K562 (cell line): ENCODE results near the gene ARMC7. TPM values are rescaled to one million over a fixed set of nuclear protein-coding genes. Genes with fewer than 3 reads are reported as not detected.

ENCODE experiments used
- ATAC-seq: fragments of 200-7000 bp; cut with Tn5 transposase; 3 replicates; pipeline ENCODE4 v1.9.1; 2020; ENCODE audit warnings: moderate library complexity
- BruUV-seq: library from RNA; stranded (reverse); fragments of 400-500 nt; replicated peaks from 2 replicates; lab custom pipeline; 2021; lab: Mats Ljungman, UMichigan
- CTCF ChIA-PET: fragments of 300-600 bp; formaldehyde crosslinking; extraction: SDS; loops from one replicate; lab custom pipeline; 2021; ENCODE audit warnings: low intra/inter-chr PET ratio; lab: Yijun Ruan, JAX
- POLR2A ChIA-PET: fragments of 300-600, 350-650 bp; sonication (Branson Sonifier 250); formaldehyde crosslinking; extraction: SDS; loops from one replicate; lab custom pipeline; 2021; ENCODE audit warnings: antibody characterized with exemption, inconsistent platforms; lab: Yijun Ruan, JAX
- DNase-seq, 4 experiments: peaks; one replicate each; pipeline versions ENCODE4 v3.0.0 to v3.0.0-alpha.2; 2011 to 2018; ENCODE audit warnings: low spot score in 3 of 4, mixed read lengths in 3 of 4; ENCODE audit errors: extremely low read depth in 1 of 4
- FAIRE-seq: peaks from 2 replicates; lab custom pipeline; 2011; peaks lifted over from hg19 to GRCh38; lab: Jason Lieb, UNC
- H2AFZ ChIP-seq: 2 replicates; pipeline ENCODE4 v1.6.0; 2011; ENCODE audit warnings: low read depth, low read length, control low read depth, inconsistent platforms
- H3K27ac ChIP-seq: fragments of 200-600 bp; 3 replicates; pipeline ENCODE4 v1.8.0; 2011; ENCODE audit warnings: low read depth, mild to moderate bottlenecking, control low read depth, inconsistent platforms, low read length, moderate library complexity, mixed read lengths; ENCODE audit errors: extremely low read depth
- H3K27me3 ChIP-seq, 2 experiments: fragments of 300-600 bp in 1 of 2; 2 replicates in 1 of 2; 3 replicates in 1 of 2; pipeline versions ENCODE4 v1.6.0 to v1.8.0; 2011; ENCODE audit warnings: inconsistent platforms in 2 of 2, low read length in 2 of 2, mild to moderate bottlenecking in 1 of 2, mixed read lengths in 1 of 2, moderate library complexity in 1 of 2; ENCODE audit not compliant: control insufficient read depth in 2 of 2, insufficient read depth in 2 of 2
- H3K36me3 ChIP-seq: fragments of 300-600 bp; 3 replicates; pipeline ENCODE4 v1.8.0; 2011; ENCODE audit warnings: mild to moderate bottlenecking, low read length, inconsistent platforms; ENCODE audit not compliant: control insufficient read depth, insufficient read depth
- H3K4me1 ChIP-seq, 2 experiments: fragments of 200-600 bp in 1 of 2; replicated peaks in 1 of 2; 2 replicates in 1 of 2; 3 replicates in 1 of 2; pipeline versions ENCODE4 v1.5.1 to v1.8.0; 2011; ENCODE audit warnings: inconsistent platforms in 2 of 2, low read length in 2 of 2, mild to moderate bottlenecking in 1 of 2, mixed read lengths in 1 of 2, moderate library complexity in 1 of 2; ENCODE audit not compliant: control insufficient read depth in 2 of 2, insufficient read depth in 2 of 2
- H3K4me2 ChIP-seq: 2 replicates; pipeline ENCODE4 v1.6.1; 2011; ENCODE audit warnings: low read length, control low read depth, inconsistent platforms, mixed read lengths; ENCODE audit not compliant: insufficient read depth
- H3K4me3 ChIP-seq: fragments of 200-600 bp; sonication (generic), shearing (Covaris generic); 2 replicates; pipeline ENCODE4 v1.5.1; 2016; ENCODE audit warnings: control low read depth, inconsistent platforms
- H3K79me2 ChIP-seq: fragments of 200-600 bp; 3 replicates; pipeline ENCODE4 v1.8.0; 2011; ENCODE audit warnings: low read length, inconsistent platforms; ENCODE audit not compliant: control insufficient read depth, insufficient read depth
- H3K9ac ChIP-seq, 2 experiments: 2 replicates each; pipeline versions ENCODE4 v1.6.0 to v1.6.1; 2011; ENCODE audit warnings: low read depth in 2 of 2, low read length in 2 of 2, control low read depth in 1 of 2, inconsistent platforms in 1 of 2, mild to moderate bottlenecking in 1 of 2, mixed read lengths in 1 of 2; ENCODE audit not compliant: insufficient read depth in 1 of 2
- H3K9me1 ChIP-seq: one replicate; pipeline ENCODE4 v1.6.0; 2011; ENCODE audit warnings: inconsistent platforms, mild to moderate bottlenecking, low read length, moderate library complexity; ENCODE audit not compliant: control insufficient read depth, insufficient read depth
- H3K9me3 ChIP-seq: replicated peaks from 2 replicates; pipeline ENCODE4 v1.5.1; 2011; ENCODE audit warnings: low read depth, low read length, inconsistent platforms; ENCODE audit not compliant: control insufficient read depth, insufficient read depth
- H4K20me1 ChIP-seq: replicated peaks from 2 replicates; pipeline ENCODE4 v1.6.1; 2011; ENCODE audit warnings: low read length, inconsistent platforms, mixed read lengths; ENCODE audit not compliant: control insufficient read depth, insufficient read depth
- C11orf30 ChIP-seq: fragments of 450-650 bp; IDR thresholded peaks from 2 replicates; pipeline ENCODE4 v1.6.1; 2016; ENCODE audit warnings: low read depth, mild to moderate bottlenecking
- HMBOX1 ChIP-seq: sonication (generic); IDR thresholded peaks from 2 replicates; pipeline ENCODE4 v1.6.1; 2016
- ZNF316 ChIP-seq: fragments of 450-650 bp; IDR thresholded peaks from 2 replicates; pipeline ENCODE4 v1.6.1; 2016
- ZNF507 ChIP-seq: conservative IDR thresholded peaks from 2 replicates; pipeline ENCODE4 v1.6.1; 2017; ENCODE audit warnings: missing genetic modification characterization, missing compliant biosample characterization
- WGBS: fragments of 100-300 bp; shearing (Covaris generic); methylation state at CpG from one replicate; pipeline ENCODE4 v1.1.6; 2016; ENCODE audit warnings: low coverage, mixed read lengths; ENCODE audit not compliant: insufficient coverage; ENCODE audit errors: missing lambda C conversion rate; 5-methylcytosine and 5-hydroxymethylcytosine counted together
- in situ Hi-C: fragments of 300-500 bp; cut with MboI; formaldehyde crosslinking; loops from 4 replicates; pipeline ENCODE4 v1.15.0; 2018; ENCODE audit warnings: inconsistent platforms, mixed read lengths
- intact Hi-C: fragments of 100-400 bp; cut with micrococcal nuclease; formaldehyde crosslinking; loops from 2 replicates; pipeline ENCODE4 v1.14.2; 2022
- polyA plus RNA-seq, 8 experiments: library from polyadenylated mRNA; depleted of rRNA in 4 of 8; stranded (reverse) in 5 of 8; unstranded in 3 of 8; fragments of >200 nt; fragmentation: Nextera tagmentation in 2 of 8; fragmentation: Illumina TruSeq in 1 of 8; extraction: Ambion mirVana in 2 of 8; extraction: Trizol in 1 of 8; gene quantifications; 2 replicates each; pipeline versions ENCODE4 v1.2.1 to v1.2.3, GENCODE V29; 2011 to 2014; ENCODE audit warnings: inconsistent platforms in 1 of 8, missing spikeins in 1 of 8
- total RNA-seq, 7 experiments: library from RNA; depleted of rRNA in 6 of 7; stranded (reverse); fragments of >200 nt in 6 of 7; fragmentation: Illumina TruSeq in 2 of 7; extraction: Trizol in 2 of 7; gene quantifications; 2 replicates each; pipeline versions ENCODE4 v1.2.1 to v1.2.3, GENCODE V29; 2011 to 2021; ENCODE audit warnings: low replicate concordance in 1 of 7

ARMC7 gene
- total and polyA plus RNA-seq, 9 of the 15 experiments (the other 6 are each of a cell fraction or from before 2014, with no cell fraction given) = 1.4 to 15.2 (median 5.9) TPM

DNA sequence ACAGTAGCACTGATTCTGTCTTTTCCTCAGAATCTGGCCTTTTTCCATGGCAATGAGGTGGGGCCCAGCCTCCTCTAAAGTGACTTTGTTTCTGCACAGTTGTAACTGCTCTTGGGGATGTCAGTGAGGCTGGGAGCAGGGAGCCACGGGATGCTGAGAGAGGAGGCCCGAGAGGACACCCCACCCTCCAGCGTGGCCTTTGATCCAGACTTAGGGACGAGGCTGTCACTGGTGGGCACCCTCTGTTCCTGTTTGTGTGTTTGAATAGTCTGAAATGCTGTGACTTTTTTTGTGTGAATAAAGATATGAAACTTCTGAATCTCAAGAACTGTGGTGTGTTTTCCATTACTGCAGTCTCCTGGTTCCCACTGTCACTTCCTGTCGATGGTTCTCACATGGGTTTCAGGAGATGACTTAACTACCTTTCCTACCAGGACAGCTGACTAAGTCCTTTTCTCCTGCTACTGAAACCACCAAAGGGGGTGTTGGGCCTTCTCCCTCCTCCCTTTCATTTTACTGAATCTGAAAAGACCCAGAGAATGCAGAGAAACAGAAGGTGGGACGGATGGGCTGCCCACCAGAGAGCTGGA is 44.1 kb upstream of the ARMC7 start:
- in situ Hi-C loops = no loop called here
- CTCF ChIA-PET = no interaction called here
- no peak for DNase-seq
- Histone ChIP-seq H4K20me1 (0 out of 2 replicates have a peak, but pooled peaks cover 3% of the 10 kb centered on the region), H3K27ac (peak overlapping the region; percentile 13; the same call in 1 of the 3 replicates), H3K4me3 (no peak overlapping the region), H3K4me1 (peaks cover 0 to 3% of the 10 kb centered on the region in 2 experiments; a peak in 2 of 5 replicates), H3K4me2 (no peak overlapping the region), H3K9ac (0 out of 4 replicates have a peak overlapping the region, but pooled peaks of 1 of the 2 experiments have one; percentile 54), H3K79me2 (no peaks in the 10 kb centered on the region), H3K36me3 (peaks cover 47% of the 10 kb centered on the region), H3K9me1 (no peaks in the 10 kb centered on the region), H3K27me3 (no peaks in the 10 kb centered on the region), H3K9me3 (no peaks in the 10 kb centered on the region), H2AFZ (no peak overlapping the region)
- peak; percentile 52 for FAIRE-seq
- 50% methylated on average over 6 of the region's 6 CpGs for WGBS
- BruUV-seq = no TSS peak
- intact Hi-C loops = no loop called here
- TF ChIP-seq ZNF507 (tag) (no peak), C11orf30 (peak; percentile 44; the same call in 1 of the 2 replicates), HMBOX1 (peak; percentile 62), ZNF316 (peak; percentile 59)
- ATAC-seq = no peak
- POLR2A ChIA-PET = interaction anchor here (0.7 to 1.2 kb wide), 4 partner anchors 9 to 124 kb away, joined by 3 read pairs; partner anchors contain the start of gene JPT1
